PFSK-1 (cell line): ENCODE results near the gene ZCCHC14.

ENCODE experiments used
- FOXP2 ChIP-seq: optimal IDR thresholded peaks from 2 replicates; pipeline ENCODE3; 2011; ENCODE audit warnings: borderline replicate concordance, control low read depth, inconsistent platforms; ENCODE audit not compliant: insufficient read depth; ENCODE audit errors: extremely low read length, extremely low read depth
- POLR2AphosphoS5 ChIP-seq: IDR thresholded peaks from 2 replicates; pipeline ENCODE4 v1.6.1; 2012; ENCODE audit warnings: low read depth, mild to moderate bottlenecking, control low read depth, low read length, moderate library complexity
- REST ChIP-seq, 2 experiments: IDR thresholded peaks; 2 replicates each; pipeline versions ENCODE4 v1.6.1 to v1.8.0; 2011 to 2012; ENCODE audit warnings: low read depth in 2 of 2, low read length in 2 of 2, control low read depth in 1 of 2, inconsistent platforms in 1 of 2, mild to moderate bottlenecking in 1 of 2, moderate library complexity in 1 of 2; ENCODE audit not compliant: insufficient read depth in 1 of 2
- SIN3A ChIP-seq: IDR thresholded peaks from 2 replicates; pipeline ENCODE4 v1.6.1; 2012; ENCODE audit warnings: mild to moderate bottlenecking, low read length, moderate library complexity, borderline replicate concordance; ENCODE audit not compliant: insufficient read depth
- TAF1 ChIP-seq: IDR thresholded peaks from 2 replicates; pipeline ENCODE4 v1.6.1; 2012; ENCODE audit warnings: low read length, control low read depth, borderline replicate concordance; ENCODE audit not compliant: insufficient read depth

Gene ZCCHC14

GRCh38 chr16:87471278-87472141 is 21.3 kb downstream of the ZCCHC14 start:
- TF ChIP-seq TAF1: no peak
- no peak for TF ChIP-seq SIN3A
- TF ChIP-seq POLR2AphosphoS5: no peak
- TF ChIP-seq FOXP2: no peak
- TF ChIP-seq REST (IDR thresholded peaks at IDR 0.05; ENCODE audit: insufficient read depth in 1 of 2, low read depth in 2 of 2, low read length in 2 of 2): no peak

- TF ChIP-seq REST (IDR thresholded peaks at IDR 0.05; ENCODE audit: insufficient read depth in 1 of 2, low read depth in 2 of 2, low read length in 2 of 2): no peak
- no peak for TF ChIP-seq SIN3A
- TF ChIP-seq TAF1: no peak
- no peak for TF ChIP-seq POLR2AphosphoS5
- TF ChIP-seq FOXP2: no peak
Measured at GRCh38 chr16:87470332-87470731, 22.5 kb downstream of the ZCCHC14 start.

GRCh38 chr16:87469169-87469568 is 23.7 kb downstream of the ZCCHC14 start:
- TF ChIP-seq SIN3A: no peak
- no peak for TF ChIP-seq TAF1
- TF ChIP-seq FOXP2: no peak
- TF ChIP-seq POLR2AphosphoS5: no peak
- TF ChIP-seq REST (IDR thresholded peaks at IDR 0.05; ENCODE audit: insufficient read depth in 1 of 2, low read depth in 2 of 2, low read length in 2 of 2): no peak

GRCh38 chr16:87468550-87468949 is 24.3 kb downstream of the ZCCHC14 start:
- no peak for TF ChIP-seq REST (IDR thresholded peaks at IDR 0.05; ENCODE audit: insufficient read depth in 1 of 2, low read depth in 2 of 2, low read length in 2 of 2)

- TF ChIP-seq REST (IDR thresholded peaks at IDR 0.05; ENCODE audit: insufficient read depth in 1 of 2, low read depth in 2 of 2, low read length in 2 of 2) (no peak), TAF1 (no peak), POLR2AphosphoS5 (no peak), SIN3A (no peak), FOXP2 (no peak)
Measured at GRCh38 chr16:87466975-87467501, 25.8 kb downstream of the ZCCHC14 start.
